HG02981 (cell line): Measurements from ENCODE around the gene ADAMTSL2.
"Not testable (repeated sequence)": the region's sequence is repeated elsewhere in the genome, so short reads cannot be mapped to it uniquely, and the experiment has no call there.

ENCODE experiments used
- ATAC-seq: cut with Tn5 transposase; IDR thresholded peaks from one replicate; pipeline ENCODE4 v1.9.1; 2021; ENCODE audit warnings: mild to moderate bottlenecking, moderate library complexity; ENCODE audit not compliant: unreplicated experiment

Gene ADAMTSL2

GRCh38 chr9:133553973-133554713 lies 19.6 kb downstream of the ADAMTSL2 start:
- ATAC-seq, result no peak

DNA sequence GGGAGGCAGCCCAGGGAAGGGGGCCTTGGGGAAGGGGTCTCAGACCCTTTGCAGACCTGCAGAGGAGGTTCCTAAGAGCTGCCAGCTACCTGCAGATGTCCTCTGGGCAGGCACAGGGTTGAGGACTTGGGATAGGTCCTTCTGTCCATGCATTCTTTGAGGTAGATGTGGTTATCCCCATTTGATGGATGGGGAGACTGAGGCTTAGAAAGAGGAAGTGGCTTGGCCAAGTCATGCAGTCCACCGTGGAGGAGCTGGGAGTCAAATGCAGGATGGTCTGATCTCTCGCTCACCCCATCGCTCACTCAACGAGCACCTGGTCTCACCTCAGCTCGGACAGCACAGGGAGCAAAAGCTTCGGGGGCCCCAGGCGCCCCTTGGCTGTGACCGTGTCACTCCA lies 20.2 kb downstream of the ADAMTSL2 start:
- no peak for ATAC-seq

DNA sequence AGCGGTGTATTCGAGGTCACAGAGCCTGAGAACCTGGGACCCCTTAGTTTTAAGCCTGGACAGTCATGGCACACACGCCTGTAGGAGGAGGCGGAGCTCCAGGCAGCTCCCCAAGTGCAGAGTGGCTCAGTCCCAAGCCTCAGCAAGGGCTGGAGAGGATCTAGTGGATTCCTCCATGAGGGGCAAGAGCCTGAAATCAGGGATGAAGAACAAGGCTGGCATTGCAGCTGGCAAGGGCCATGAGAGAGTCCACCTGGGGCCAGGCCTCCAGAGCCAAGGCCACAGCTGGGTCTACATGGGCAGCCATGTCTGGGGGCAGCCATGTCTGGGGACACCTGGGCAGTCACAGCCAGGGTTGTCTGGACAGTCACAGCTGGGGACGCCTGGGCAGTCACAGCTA lies 21.9 kb downstream of the ADAMTSL2 start:
- ATAC-seq, result no peak

GRCh38 chr9:133557581-133557980 lies 23.1 kb downstream of the ADAMTSL2 start:
- ATAC-seq, result no peak

DNA sequence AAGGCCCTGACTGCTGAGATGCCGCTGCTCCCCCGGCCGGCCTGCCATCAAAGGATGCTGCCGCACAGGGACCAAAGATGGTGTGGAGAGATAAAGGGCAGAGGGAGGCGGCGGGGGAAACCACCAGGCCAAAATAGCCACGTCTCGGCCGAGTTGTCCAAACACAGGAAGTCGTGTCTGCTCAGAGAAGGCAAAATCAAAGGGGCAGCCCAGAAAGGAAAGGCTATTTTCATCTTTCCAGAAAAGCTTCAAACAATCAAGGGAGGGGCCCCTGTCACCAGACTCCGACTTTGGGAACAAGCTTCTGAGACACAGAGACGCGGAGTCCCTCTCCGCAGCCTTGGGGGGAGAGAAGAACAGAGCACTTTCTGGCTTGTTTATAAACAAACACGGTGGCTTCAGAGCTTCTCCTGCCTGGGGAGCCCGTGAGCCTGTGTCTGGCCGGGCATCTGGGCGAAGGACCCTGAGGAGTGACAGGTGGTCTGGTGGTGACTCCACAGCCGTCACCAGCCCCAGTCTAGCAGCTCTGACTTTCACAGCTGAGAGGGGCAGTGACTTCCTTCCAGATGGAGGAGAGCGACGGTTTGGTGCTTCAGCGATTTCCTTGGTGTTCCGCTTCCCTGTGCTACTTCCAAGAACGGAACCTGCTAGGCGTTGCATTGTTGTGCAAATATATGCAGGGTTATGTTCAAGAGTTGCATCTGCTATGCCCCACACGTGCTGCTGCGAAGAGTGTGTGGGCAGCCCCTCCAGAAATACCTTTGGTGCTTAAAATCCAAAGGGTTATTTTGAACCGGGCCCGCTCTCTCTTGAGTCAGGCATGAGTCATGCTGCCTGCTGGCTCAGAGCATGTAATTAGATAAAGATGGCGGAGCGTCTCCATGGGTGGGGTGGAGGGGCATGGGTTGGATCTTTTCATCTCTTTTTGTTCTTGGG lies 24.0 kb downstream of the ADAMTSL2 start:
- peak; percentile 45 for ATAC-seq

- no peak for ATAC-seq
These were observed 25.8 kb downstream of the ADAMTSL2 start for GRCh38 chr9:133560311-133560710.

- ATAC-seq, result no peak
These were observed 26.4 kb downstream of the ADAMTSL2 start for GRCh38 chr9:133560944-133561343.

DNA sequence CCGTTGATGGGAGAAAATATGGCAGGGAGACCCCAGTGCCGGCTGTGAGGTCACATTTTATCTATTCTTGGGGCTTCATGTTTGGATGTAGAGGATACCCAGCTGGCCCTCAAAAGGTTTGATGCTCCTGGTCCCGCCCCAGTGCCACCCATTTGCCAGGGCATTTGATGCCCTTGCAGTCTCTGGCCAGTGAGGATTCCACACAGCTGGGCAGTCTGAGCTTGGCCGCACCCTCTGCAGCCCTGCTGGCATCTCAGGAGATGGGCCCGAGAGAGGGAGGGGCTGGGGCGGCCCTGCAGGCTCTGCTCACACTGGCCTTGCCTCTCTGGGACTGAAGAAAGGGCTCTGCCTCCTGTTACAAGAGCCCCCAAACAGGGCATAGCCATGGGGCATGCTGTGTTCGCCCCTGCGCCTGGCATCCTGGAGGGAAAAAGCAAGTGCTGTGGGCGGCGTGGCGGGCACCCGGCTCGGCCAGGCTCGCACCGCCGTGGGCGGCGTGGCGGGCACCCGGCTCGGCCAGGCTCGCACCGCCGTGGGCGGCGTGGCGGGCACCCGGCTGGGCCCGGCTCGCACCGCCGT lies 27.6 kb downstream of the ADAMTSL2 start:
- ATAC-seq, result no peak

DNA sequence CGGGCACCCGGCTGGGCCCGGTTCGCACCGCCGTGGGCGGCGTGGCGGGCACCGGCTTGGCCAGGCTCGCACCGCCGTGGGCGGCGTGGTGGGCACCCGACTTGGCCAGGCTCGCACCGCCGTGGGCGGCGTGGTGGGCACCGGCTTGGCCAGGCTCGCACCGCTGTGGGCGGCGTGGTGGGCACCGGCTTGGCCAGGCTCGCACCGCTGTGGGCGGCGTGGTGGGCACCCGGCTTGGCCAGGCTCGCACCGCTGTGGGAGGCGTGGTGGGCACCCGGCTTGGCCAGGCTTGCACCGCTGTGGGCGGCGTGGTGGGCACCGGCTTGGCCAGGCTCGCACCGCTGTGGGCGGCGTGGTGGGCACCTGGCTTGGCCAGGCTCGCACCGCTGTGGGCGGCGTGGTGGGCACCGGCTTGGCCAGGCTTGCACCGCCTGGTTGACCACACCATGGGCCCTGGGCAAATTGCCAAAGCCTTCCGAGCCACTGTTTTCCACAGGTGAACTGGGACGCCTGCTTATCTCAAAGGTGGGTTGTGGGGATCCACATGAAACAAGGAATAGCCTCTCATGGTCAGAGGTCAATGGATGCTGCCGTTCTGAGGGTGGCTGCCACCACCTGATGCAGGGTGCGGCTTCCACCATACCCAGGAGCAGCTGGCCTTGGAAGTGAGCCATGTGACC lies 28.2 kb downstream of the ADAMTSL2 start:
- no peak for ATAC-seq

- ATAC-seq, result no peak
These were observed 28.8 kb downstream of the ADAMTSL2 start for GRCh38 chr9:133563291-133563796.

GRCh38 chr9:133563814-133564213 lies 29.3 kb downstream of the ADAMTSL2 start:
- ATAC-seq, result not testable (repeated sequence)

GRCh38 chr9:133564451-133565116 lies 30.1 kb downstream of the ADAMTSL2 start:
- no peak for ATAC-seq

- ATAC-seq, result no peak
These were observed 31.9 kb downstream of the ADAMTSL2 start for GRCh38 chr9:133566382-133566781.

DNA sequence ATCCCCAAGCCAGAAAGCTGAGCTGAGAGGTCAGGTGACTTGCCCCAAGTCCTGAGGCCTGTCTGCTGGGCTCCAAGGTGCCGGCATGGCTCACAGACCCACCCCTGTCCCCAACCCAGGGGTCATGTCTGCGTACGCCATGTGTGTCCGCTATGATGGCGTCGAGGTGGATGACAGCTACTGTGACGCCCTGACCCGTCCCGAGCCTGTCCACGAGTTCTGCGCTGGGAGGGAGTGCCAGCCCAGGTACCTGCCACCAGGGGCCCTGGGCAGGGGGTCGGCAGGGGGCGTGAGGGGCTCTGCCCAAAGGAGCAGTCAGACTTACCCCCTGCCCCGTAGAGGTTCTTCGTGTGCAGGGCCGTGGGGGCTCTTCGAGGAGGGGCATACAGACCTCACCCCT lies 32.3 kb downstream of the ADAMTSL2 start:
- ATAC-seq, result no peak

GRCh38 chr9:133568186-133568585 lies 33.7 kb downstream of the ADAMTSL2 start:
- ATAC-seq, result no peak

DNA sequence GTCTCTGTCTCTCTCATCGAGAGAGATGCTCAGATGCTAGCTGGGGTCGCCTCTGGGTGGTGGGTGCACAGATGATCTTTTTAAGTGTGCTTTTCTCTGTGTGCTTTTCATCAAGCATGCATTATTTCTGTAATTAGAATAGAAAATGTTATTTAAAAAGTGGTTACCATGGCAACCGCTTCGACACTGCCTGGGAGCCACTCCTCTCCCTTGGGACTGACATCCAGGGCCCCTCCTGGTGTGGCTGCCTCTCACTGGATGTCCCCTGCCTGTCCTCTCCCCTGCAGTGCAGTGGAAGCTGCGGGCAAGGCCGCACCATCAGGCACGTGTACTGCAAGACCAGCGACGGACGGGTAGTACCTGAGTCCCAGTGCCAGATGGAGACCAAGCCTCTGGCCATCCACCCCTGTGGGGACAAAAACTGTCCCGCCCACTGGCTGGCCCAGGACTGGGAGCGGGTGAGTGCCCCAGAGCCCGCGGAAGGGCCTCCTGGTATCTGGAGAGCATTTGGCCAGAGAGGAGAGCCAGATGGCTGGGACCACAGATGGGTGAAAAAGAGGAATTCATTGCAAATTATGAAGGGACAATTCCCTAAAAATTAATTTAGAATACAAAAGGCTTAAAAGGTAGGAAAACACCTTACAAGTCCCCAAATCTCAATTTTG lies 34.7 kb downstream of the ADAMTSL2 start:
- no peak for ATAC-seq

DNA sequence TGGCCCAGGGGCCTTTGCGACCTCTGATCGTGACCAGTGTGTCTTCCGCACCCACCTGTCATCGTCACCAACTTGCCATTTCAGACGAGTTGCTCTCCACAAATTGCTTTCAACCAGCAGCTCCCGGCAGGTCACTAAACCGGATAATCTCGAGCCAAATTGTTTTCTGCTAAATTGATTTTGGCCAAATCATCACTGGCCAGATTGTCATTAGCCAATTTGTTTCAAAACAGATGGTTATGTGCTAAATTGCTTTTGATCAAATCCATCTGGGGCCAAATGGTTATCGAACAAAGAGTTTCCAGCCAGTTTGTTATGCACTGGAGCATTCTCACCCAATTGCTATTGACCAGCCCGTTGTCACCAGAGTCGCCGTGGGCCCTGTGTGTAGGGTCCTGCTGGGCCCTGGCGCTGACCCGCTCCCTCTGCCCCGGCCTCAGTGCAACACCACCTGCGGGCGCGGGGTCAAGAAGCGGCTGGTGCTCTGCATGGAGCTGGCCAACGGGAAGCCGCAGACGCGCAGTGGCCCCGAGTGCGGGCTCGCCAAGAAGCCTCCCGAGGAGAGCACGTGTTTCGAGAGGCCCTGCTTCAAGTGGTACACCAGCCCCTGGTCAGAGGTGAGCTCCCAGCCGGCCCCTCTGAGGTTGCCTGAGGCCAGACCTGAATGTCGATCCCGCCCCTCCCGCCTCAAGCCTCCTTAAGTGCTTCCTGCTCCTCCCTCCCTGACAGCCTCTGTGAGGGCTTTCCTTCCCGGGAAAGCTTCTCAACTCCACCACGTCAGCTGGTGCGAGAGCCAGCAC lies 35.6 kb downstream of the ADAMTSL2 start:
- no peak for ATAC-seq

DNA sequence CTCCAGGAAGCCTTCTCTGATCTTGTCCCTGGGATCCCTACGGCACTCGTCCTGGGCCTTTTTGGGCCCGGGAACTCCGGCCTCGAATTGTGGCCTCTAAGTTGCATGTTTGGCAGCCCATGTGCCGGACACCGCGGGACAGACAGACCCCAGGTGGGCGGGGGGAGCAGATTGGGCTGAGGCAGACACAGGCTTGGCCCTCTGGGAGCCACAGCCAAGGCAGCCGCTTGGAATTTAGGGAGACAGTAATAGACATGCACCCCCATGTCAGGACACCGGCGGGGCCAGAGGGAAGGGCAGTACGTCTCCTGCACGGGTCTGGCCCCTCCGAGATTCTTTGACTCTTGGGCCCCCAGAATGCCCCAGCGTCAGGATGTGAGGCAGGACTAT lies 36.2 kb downstream of the ADAMTSL2 start:
- no peak for ATAC-seq

DNA sequence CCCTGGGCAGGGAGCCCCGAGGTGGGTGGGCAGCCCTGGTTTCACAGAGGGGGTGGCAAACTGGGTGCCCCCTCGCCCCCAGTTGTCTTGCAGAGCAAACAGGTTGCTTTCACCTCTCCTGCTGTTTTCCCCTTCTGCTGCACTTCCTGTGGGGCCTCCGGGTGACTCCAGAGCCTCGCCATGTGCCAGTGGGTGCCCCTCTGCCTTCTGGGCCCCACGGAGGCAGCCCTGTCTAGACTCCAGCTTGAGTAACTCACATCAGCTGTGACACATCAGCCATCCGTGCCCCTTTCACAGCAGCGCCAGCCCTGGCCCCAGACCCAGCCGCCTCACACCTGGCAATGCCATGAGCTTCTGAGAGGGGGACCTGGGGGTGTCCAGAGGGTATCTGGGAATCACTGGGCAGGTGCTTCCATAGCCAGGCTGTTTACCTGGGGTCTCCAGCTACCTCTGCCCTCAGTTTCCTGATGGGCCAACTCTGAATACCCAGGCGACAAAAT lies 36.9 kb downstream of the ADAMTSL2 start:
- no peak for ATAC-seq
